H1 (cell line): Measurements from ENCODE around the gene TIFAB. TPM values are rescaled to one million over a fixed set of nuclear protein-coding genes. Genes with fewer than 3 reads are reported as not detected.

Experiments used
- CTCF ChIA-PET: fragments of 300-600 bp; sonication (Branson Sonifier 250); formaldehyde crosslinking; loops from one replicate; lab custom pipeline; 2021; ENCODE audit not compliant: partially characterized antibody; lab: Charles Lee
- POLR2A ChIA-PET: fragments of 300-600 bp; sonication (Branson Sonifier 250); formaldehyde crosslinking; loops from one replicate; lab custom pipeline; 2021; ENCODE audit warnings: inconsistent platforms; ENCODE audit not compliant: partially characterized antibody; lab: Charles Lee
- DNase-seq, 2 experiments: peaks; one replicate each; pipeline versions ENCODE4 v3.0.0 to v3.0.0-alpha.2; 2010 to 2022; ENCODE audit warnings: low spot score in 2 of 2, low read depth in 1 of 2, mixed read lengths in 1 of 2
- FAIRE-seq: peaks from 2 replicates; lab custom pipeline; 2011; peaks lifted over from hg19 to GRCh38; lab: Jason Lieb, UNC
- H2AFZ ChIP-seq: 2 replicates; pipeline ENCODE4 v1.8.1; 2012; ENCODE audit warnings: low read length, inconsistent platforms
- H2AK5ac ChIP-seq: 2 replicates; pipeline ENCODE4 v1.6.1; 2013; ENCODE audit warnings: low read depth, low read length
- H2BK120ac ChIP-seq: replicated peaks from 2 replicates; pipeline ENCODE3; 2013; ENCODE audit warnings: low read depth, low read length, inconsistent platforms
- H2BK12ac ChIP-seq: 2 replicates; pipeline ENCODE4 v1.6.1; 2013; ENCODE audit warnings: low read depth, low read length
- H2BK15ac ChIP-seq: 2 replicates; pipeline ENCODE4 v1.6.1; 2013; ENCODE audit warnings: low read length
- H2BK20ac ChIP-seq: 2 replicates; pipeline ENCODE4 v1.6.1; 2013; ENCODE audit warnings: low read length
- H2BK5ac ChIP-seq: 2 replicates; pipeline ENCODE4 v1.6.1; 2013; ENCODE audit warnings: low read depth, low read length
- H3K14ac ChIP-seq: 2 replicates; pipeline ENCODE4 v1.6.1; 2013; ENCODE audit warnings: inconsistent platforms; ENCODE audit not compliant: insufficient read length
- H3K18ac ChIP-seq: 2 replicates; pipeline ENCODE4 v1.6.1; 2013; ENCODE audit warnings: low read length; ENCODE audit errors: extremely low read depth
- H3K23ac ChIP-seq: 2 replicates; pipeline ENCODE4 v1.6.1; 2013; ENCODE audit warnings: inconsistent platforms; ENCODE audit not compliant: insufficient read length
- H3K23me2 ChIP-seq: 2 replicates; pipeline ENCODE4 v1.6.1; 2013; ENCODE audit warnings: low read depth, low read length
- H3K27ac ChIP-seq: 2 replicates; pipeline ENCODE4 v1.6.1; 2011; ENCODE audit warnings: low read depth, low read length, inconsistent platforms
- H3K27me3 ChIP-seq, 4 experiments: replicated peaks in 1 of 4; 1 replicate in 1 of 4; 2 replicates in 3 of 4; pipeline versions ENCODE4 v1.6.1 to v1.8.1; 2011 to 2013; ENCODE audit warnings: low read length in 3 of 4, mild to moderate bottlenecking in 3 of 4, inconsistent platforms in 2 of 4, mixed read lengths in 2 of 4, moderate library complexity in 1 of 4; ENCODE audit not compliant: control insufficient read depth in 3 of 4, insufficient read depth in 3 of 4; ENCODE audit errors: extremely low read depth in 1 of 4
- H3K36me3 ChIP-seq, 4 experiments: 2 replicates each; pipeline versions ENCODE4 v1.6.1 to v1.8.1; 2011 to 2013; ENCODE audit warnings: mild to moderate bottlenecking in 4 of 4, low read length in 3 of 4, moderate library complexity in 2 of 4, control low read depth in 1 of 4, inconsistent platforms in 1 of 4; ENCODE audit not compliant: insufficient read depth in 4 of 4, control insufficient read depth in 2 of 4
- H3K4ac ChIP-seq: replicated peaks from 2 replicates; pipeline ENCODE3; 2013; ENCODE audit warnings: low read length, low read depth, mixed read lengths, inconsistent platforms; ENCODE audit not compliant: insufficient read length
- H3K4me1 ChIP-seq, 4 experiments: replicated peaks in 1 of 4; 1 replicate in 1 of 4; 2 replicates in 3 of 4; pipeline versions ENCODE4 v1.6.1 to v1.8.1; 2011 to 2013; ENCODE audit warnings: low read length in 3 of 4, inconsistent platforms in 2 of 4, mixed read lengths in 1 of 4; ENCODE audit not compliant: insufficient read depth in 4 of 4, control insufficient read depth in 3 of 4
- H3K4me2 ChIP-seq, 2 experiments: 2 replicates each; pipeline versions ENCODE4 v1.6.1 to v1.8.1; 2011 to 2013; ENCODE audit warnings: low read depth in 2 of 2, low read length in 2 of 2, control low read depth in 1 of 2, inconsistent platforms in 1 of 2, mild to moderate bottlenecking in 1 of 2; ENCODE audit not compliant: insufficient read depth in 1 of 2
- H3K4me3 ChIP-seq, 4 experiments: fragments of 200-600, 300-600 bp in 1 of 4; sonication (generic), shearing (Covaris generic), sonication (Bioruptor Twin) in 1 of 4; 2 replicates each; pipeline versions ENCODE4 v1.5.1 to v1.8.1; 2011 to 2016; ENCODE audit warnings: low read length in 4 of 4, low read depth in 3 of 4, control low read depth in 2 of 4, inconsistent platforms in 2 of 4, mild to moderate bottlenecking in 2 of 4, mixed read lengths in 1 of 4, moderate library complexity in 1 of 4; ENCODE audit not compliant: insufficient read depth in 2 of 4; ENCODE audit errors: extremely low read depth in 1 of 4
- H3K56ac ChIP-seq: replicated peaks from 2 replicates; pipeline ENCODE3; 2013; ENCODE audit warnings: low read depth, mild to moderate bottlenecking, mixed read lengths, low read length, inconsistent platforms; ENCODE audit not compliant: insufficient read length
- H3K79me1 ChIP-seq: 2 replicates; pipeline ENCODE4 v1.6.1; 2013; ENCODE audit warnings: low read depth, low read length, control low read depth
- H3K79me2 ChIP-seq, 2 experiments: 2 replicates each; pipeline versions ENCODE4 v1.6.1 to v1.8.1; 2012 to 2013; ENCODE audit warnings: low read length in 2 of 2, mild to moderate bottlenecking in 2 of 2, inconsistent platforms in 1 of 2; ENCODE audit not compliant: insufficient read depth in 2 of 2, control insufficient read depth in 1 of 2
- H3K9ac ChIP-seq, 4 experiments: replicated peaks in 1 of 4; 1 replicate in 1 of 4; 2 replicates in 3 of 4; pipeline versions ENCODE4 v1.6.1 to v1.8.1; 2011 to 2013; ENCODE audit warnings: low read depth in 3 of 4, low read length in 3 of 4, control low read depth in 2 of 4, mild to moderate bottlenecking in 2 of 4, moderate library complexity in 2 of 4, inconsistent platforms in 1 of 4; ENCODE audit errors: extremely low read depth in 1 of 4
- H3K9me3 ChIP-seq, 2 experiments: 2 replicates each; pipeline versions ENCODE4 v1.6.1 to v1.8.1; 2012 to 2013; ENCODE audit warnings: mild to moderate bottlenecking in 2 of 2, moderate library complexity in 2 of 2, control low read depth in 1 of 2, inconsistent platforms in 1 of 2, low read depth in 1 of 2, low read length in 1 of 2, mixed read lengths in 1 of 2; ENCODE audit not compliant: insufficient read depth in 2 of 2
- H4K20me1 ChIP-seq, 2 experiments: replicated peaks in 1 of 2; 2 replicates each; pipeline versions ENCODE3 to v1.8.1; 2011 to 2013; ENCODE audit warnings: inconsistent platforms in 2 of 2, low read length in 2 of 2, mild to moderate bottlenecking in 1 of 2; ENCODE audit not compliant: insufficient read depth in 2 of 2, control insufficient read depth in 1 of 2
- H4K5ac ChIP-seq: 2 replicates; pipeline ENCODE4 v1.6.1; 2013; ENCODE audit warnings: low read length, low read depth, mixed read lengths, inconsistent platforms; ENCODE audit not compliant: insufficient read length
- H4K8ac ChIP-seq: 2 replicates; pipeline ENCODE4 v1.8.0; 2013; ENCODE audit warnings: mild to moderate bottlenecking, moderate library complexity, low read length, inconsistent platforms; ENCODE audit not compliant: insufficient read depth; ENCODE audit errors: extremely low read depth
- H4K91ac ChIP-seq: replicated peaks from 2 replicates; pipeline ENCODE3; 2013; ENCODE audit warnings: low read length, mixed read lengths, inconsistent platforms; ENCODE audit not compliant: insufficient read length
- CEBPB ChIP-seq: IDR thresholded peaks from 2 replicates; pipeline ENCODE4 v1.6.1; 2012; ENCODE audit warnings: low read depth, low read length
- GABPA ChIP-seq: IDR thresholded peaks from 2 replicates; pipeline ENCODE4 v1.6.1; 2011; ENCODE audit warnings: mild to moderate bottlenecking, low read length, moderate library complexity, borderline replicate concordance; ENCODE audit not compliant: insufficient read depth
- POLR2A ChIP-seq, 2 experiments: IDR thresholded peaks; 1 replicate in 1 of 2; 2 replicates in 1 of 2; pipeline ENCODE4 v1.6.1; 2011; ENCODE audit warnings: low read depth in 2 of 2, low read length in 2 of 2, mild to moderate bottlenecking in 2 of 2; ENCODE audit errors: control extremely low read depth in 1 of 2
- POU5F1 ChIP-seq: IDR thresholded peaks from 2 replicates; pipeline ENCODE4 v1.6.1; 2011; ENCODE audit warnings: low read depth, mild to moderate bottlenecking, low read length, moderate library complexity
- SAP30 ChIP-seq: fragments of 300-600 bp; sonication (generic); IDR thresholded peaks from 2 replicates; pipeline ENCODE4 v1.7.1; 2012; ENCODE audit warnings: low read length, moderate library complexity, mild to moderate bottlenecking, inconsistent platforms; ENCODE audit not compliant: insufficient read depth, insufficient replicate concordance
- SIN3A ChIP-seq, 2 experiments: IDR thresholded peaks in 1 of 2; conservative IDR thresholded peaks in 1 of 2; 2 replicates each; pipeline ENCODE4 v1.6.1; 2011 to 2012; ENCODE audit warnings: low read length in 2 of 2, improper control_type of control experiment in 1 of 2, low read depth in 1 of 2, mild to moderate bottlenecking in 1 of 2
- SIX5 ChIP-seq: IDR thresholded peaks from 2 replicates; pipeline ENCODE4 v1.6.1; 2011; ENCODE audit warnings: mild to moderate bottlenecking, low read depth, low read length
- WGBS, 2 experiments: shearing (Covaris generic) in 1 of 2; methylation state at CpG; one replicate each; pipeline versions ENCODE4 v1.1.6 to v1.1.7; 2013 to 2015; ENCODE audit warnings: low lambda C conversion rate in 2 of 2, mixed read lengths in 2 of 2, inconsistent platforms in 1 of 2, low coverage in 1 of 2, missing lambda C conversion rate in 1 of 2; ENCODE audit not compliant: insufficient replicate concordance in 2 of 2, insufficient coverage in 1 of 2, insufficient read length in 1 of 2; ENCODE audit errors: extremely low coverage in 1 of 2, missing lambda C conversion rate in 1 of 2; 5-methylcytosine and 5-hydroxymethylcytosine counted together
- polyA plus RNA-seq, 7 experiments: library from polyadenylated mRNA; depleted of rRNA in 3 of 7; stranded (reverse) in 5 of 7; unstranded in 2 of 7; fragments of >200 nt in 5 of 7; fragments of 200-250 nt in 2 of 7; gene quantifications; 1 replicate in 5 of 7; 2 replicates in 1 of 7; 4 replicates in 1 of 7; pipeline versions ENCODE4 v1.2.1 to v1.2.3, GENCODE V29; 2011 to 2013; ENCODE audit warnings: missing spikeins in 2 of 7, mixed read lengths in 2 of 7
- total RNA-seq: library from RNA; stranded (reverse); fragmentation: NEBNext Ultra II Directional; extraction: Animal tissue kit (Norgen Biotek cat#: 25700); gene quantifications from 2 replicates; pipeline ENCODE4 v1.2.1, GENCODE V29; 2021
- TF ChIP-seq, protein P1 (sequence below): IDR thresholded peaks from 2 replicates; pipeline ENCODE4 v1.6.1; 2012; ENCODE audit warnings: inconsistent platforms
- TF ChIP-seq, protein P2 (sequence below): IDR thresholded peaks from 2 replicates; pipeline ENCODE4 v1.6.1; 2011; ENCODE audit warnings: low read length, improper control_type of control experiment

Gene TIFAB
- total and polyA plus RNA-seq, 2 of the 8 experiments (the other 6 are each of a cell fraction or from before 2014, with no cell fraction given) = not detected

GRCh38 chr5:135437422-135437795 lies 14.7 kb downstream of the TIFAB start:
- WGBS, 2 experiments = 90% methylated on average over 7 of the region's 7 CpGs; no CpG with 5 or more reads in 1 of the 2 experiments

More at GRCh38 chr5:135437422-135437795, 14.7 kb downstream of the TIFAB start:
- Histone ChIP-seq H2AFZ (no peak overlapping the region), H3K27ac (no peak overlapping the region), H4K20me1 (no peaks in the 10 kb centered on the region), H3K18ac (no peak overlapping the region), H3K79me2 (no peaks in the 10 kb centered on the region), H3K4ac (no peak overlapping the region), H3K4me1 (no peaks in the 10 kb centered on the region; a peak in 1 of 7 replicates), H2BK12ac (no peak overlapping the region), H3K36me3 (no peaks in the 10 kb centered on the region), H3K23me2 (no peaks in the 10 kb centered on the region; the same call in 1 of the 2 replicates), H3K79me1 (no peaks in the 10 kb centered on the region), H3K4me3 (no peak overlapping the region), H4K91ac (no peak overlapping the region), H3K9me3 (no peaks in the 10 kb centered on the region), H2BK20ac (no peak overlapping the region), H2AK5ac (no peak overlapping the region), H3K23ac (no peak overlapping the region), H2BK5ac (no peak overlapping the region), H3K27me3 (no peaks in the 10 kb centered on the region), H3K4me2 (no peak overlapping the region), H3K56ac (no peak overlapping the region), H2BK120ac (no peak overlapping the region), H2BK15ac (no peak overlapping the region), H3K9ac (no peak overlapping the region), H4K5ac (no peak overlapping the region), H4K8ac (no peak overlapping the region), H3K14ac (no peak overlapping the region)
- DNase-seq (peak in 1 of 2 experiments; percentile 26), FAIRE-seq (no peak)
- no peak for TF ChIP-seq POLR2A (IDR thresholded peaks at IDR 0.05; ENCODE audit: control extremely low read depth in 1 of 2, low read depth in 2 of 2, low read length in 2 of 2)
- no peak for TF ChIP-seq POU5F1
- TF ChIP-seq SIN3A (conservative IDR thresholded peaks at IDR 0.05 in 1 of 2, IDR thresholded peaks at IDR 0.05 in 1 of 2; ENCODE audit: low read depth in 1 of 2, low read length in 2 of 2) = no peak
- TF ChIP-seq, protein P1, sequence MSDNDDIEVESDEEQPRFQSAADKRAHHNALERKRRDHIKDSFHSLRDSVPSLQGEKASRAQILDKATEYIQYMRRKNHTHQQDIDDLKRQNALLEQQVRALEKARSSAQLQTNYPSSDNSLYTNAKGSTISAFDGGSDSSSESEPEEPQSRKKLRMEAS = no peak
- TF ChIP-seq SIX5 = no peak
- TF ChIP-seq SAP30 = no peak
- TF ChIP-seq, protein P2, sequence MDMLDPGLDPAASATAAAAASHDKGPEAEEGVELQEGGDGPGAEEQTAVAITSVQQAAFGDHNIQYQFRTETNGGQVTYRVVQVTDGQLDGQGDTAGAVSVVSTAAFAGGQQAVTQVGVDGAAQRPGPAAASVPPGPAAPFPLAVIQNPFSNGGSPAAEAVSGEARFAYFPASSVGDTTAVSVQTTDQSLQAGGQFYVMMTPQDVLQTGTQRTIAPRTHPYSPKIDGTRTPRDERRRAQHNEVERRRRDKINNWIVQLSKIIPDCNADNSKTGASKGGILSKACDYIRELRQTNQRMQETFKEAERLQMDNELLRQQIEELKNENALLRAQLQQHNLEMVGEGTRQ = no peak
- TF ChIP-seq CEBPB = no peak
- no peak for TF ChIP-seq GABPA
- CTCF ChIA-PET = interaction anchor here (0.9 to 19.4 kb wide), 6 partner anchors 8 to 455 kb away, joined by 3 to 264 read pairs (median 6); no protein-coding TSS in a partner anchor
- POLR2A ChIA-PET = interaction anchor here (0.7 kb wide), 1 partner anchor 43 kb away, joined by 3 read pairs; no protein-coding TSS in a partner anchor
